Measurements from ENCODE around the gene MPHOSPH9. TPM values are rescaled to one million over a fixed set of nuclear protein-coding genes. Genes with fewer than 3 reads are reported as not detected.

Gene MPHOSPH9
- total RNA-seq, 1 experiment from 2014 or later = 44.9 TPM

GRCh38 chr12:123164710-123165261, 68.2 kb downstream of the MPHOSPH9 start:
- Histone ChIP-seq H3K9ac (ENCODE audit: low read length) (no peak overlapping the region), H4K20me1 (ENCODE audit: insufficient read depth) (no peaks in the 10 kb centered on the region), H3K9me3 (ENCODE audit: control insufficient read depth in 1 of 2, insufficient read depth in 1 of 2, low read depth in 1 of 2, low read length in 2 of 2) (no peaks in the 10 kb centered on the region), H3K36me3 (ENCODE audit: control insufficient read depth in 1 of 2, insufficient read depth in 2 of 2, low read length in 2 of 2) (peaks cover 0 to 6% of the 10 kb centered on the region in 2 experiments; a peak in 2 of 4 replicates), H3K4me1 (ENCODE audit: control insufficient read depth in 1 of 2, insufficient read depth in 2 of 2, low read length in 2 of 2) (peaks cover 2 to 4% of the 10 kb centered on the region in 2 experiments; a peak in 2 of 4 replicates), H2AFZ (ENCODE audit: low read depth, low read length, poor library complexity, severe bottlenecking) (no peak overlapping the region), H3K79me2 (ENCODE audit: insufficient read depth, low read length) (no peaks in the 10 kb centered on the region), H3K27ac (ENCODE audit: low read depth, low read length) (no peak overlapping the region), H3K4me2 (ENCODE audit: low read length) (no peak overlapping the region), H3K4me3 (replicated peaks in 1 of 2; ENCODE audit: low read depth in 1 of 2, low read length in 2 of 2) (no peak overlapping the region), H3K9me2 (ENCODE audit: insufficient read depth) (no peaks in the 10 kb centered on the region), H3K27me3 (ENCODE audit: insufficient read depth, low read length) (no peaks in the 10 kb centered on the region)
- DNase-seq (ENCODE audit: low read depth, low spot score) = no peak
- CTCF ChIA-PET = interaction anchor here (0.7 kb wide), 1 partner anchor 74 kb away, joined by 3 read pairs; no protein-coding TSS in a partner anchor
- ATAC-seq = no peak
- POLR2A ChIA-PET = no interaction called here
- TF ChIP-seq YY1 (IDR thresholded peaks at IDR 0.05; ENCODE audit: extremely low read depth, insufficient replicate concordance, low read depth, low read length) (no peak), CTCF (IDR thresholded peaks at IDR 0.05 in 2 of 3, conservative IDR thresholded peaks at IDR 0.05 in 1 of 3; ENCODE audit: borderline replicate concordance in 1 of 3, insufficient read depth in 1 of 3, low read depth in 2 of 3, low read length in 2 of 3) (no peak), ZFX (IDR thresholded peaks at IDR 0.05) (no peak), ELF1 (IDR thresholded peaks at IDR 0.05; ENCODE audit: borderline replicate concordance, low read depth) (no peak), POLR2AphosphoS5 (IDR thresholded peaks at IDR 0.05; ENCODE audit: low read depth, low read length) (no peak), RAD21 (IDR thresholded peaks at IDR 0.05; ENCODE audit: low read depth) (no peak), ATF3 (IDR thresholded peaks at IDR 0.05) (no peak), SP1 (IDR thresholded peaks at IDR 0.05; ENCODE audit: low read depth) (no peak), POLR2A (IDR thresholded peaks at IDR 0.05; ENCODE audit: borderline replicate concordance, extremely low read depth, insufficient read depth, insufficient read length) (no peak), SRF (IDR thresholded peaks at IDR 0.05; ENCODE audit: low read depth) (no peak), CBX3 (IDR thresholded peaks at IDR 0.05; ENCODE audit: low read depth) (no peak), MAX (IDR thresholded peaks at IDR 0.05) (no peak)
- TF ChIP-seq, protein P1, sequence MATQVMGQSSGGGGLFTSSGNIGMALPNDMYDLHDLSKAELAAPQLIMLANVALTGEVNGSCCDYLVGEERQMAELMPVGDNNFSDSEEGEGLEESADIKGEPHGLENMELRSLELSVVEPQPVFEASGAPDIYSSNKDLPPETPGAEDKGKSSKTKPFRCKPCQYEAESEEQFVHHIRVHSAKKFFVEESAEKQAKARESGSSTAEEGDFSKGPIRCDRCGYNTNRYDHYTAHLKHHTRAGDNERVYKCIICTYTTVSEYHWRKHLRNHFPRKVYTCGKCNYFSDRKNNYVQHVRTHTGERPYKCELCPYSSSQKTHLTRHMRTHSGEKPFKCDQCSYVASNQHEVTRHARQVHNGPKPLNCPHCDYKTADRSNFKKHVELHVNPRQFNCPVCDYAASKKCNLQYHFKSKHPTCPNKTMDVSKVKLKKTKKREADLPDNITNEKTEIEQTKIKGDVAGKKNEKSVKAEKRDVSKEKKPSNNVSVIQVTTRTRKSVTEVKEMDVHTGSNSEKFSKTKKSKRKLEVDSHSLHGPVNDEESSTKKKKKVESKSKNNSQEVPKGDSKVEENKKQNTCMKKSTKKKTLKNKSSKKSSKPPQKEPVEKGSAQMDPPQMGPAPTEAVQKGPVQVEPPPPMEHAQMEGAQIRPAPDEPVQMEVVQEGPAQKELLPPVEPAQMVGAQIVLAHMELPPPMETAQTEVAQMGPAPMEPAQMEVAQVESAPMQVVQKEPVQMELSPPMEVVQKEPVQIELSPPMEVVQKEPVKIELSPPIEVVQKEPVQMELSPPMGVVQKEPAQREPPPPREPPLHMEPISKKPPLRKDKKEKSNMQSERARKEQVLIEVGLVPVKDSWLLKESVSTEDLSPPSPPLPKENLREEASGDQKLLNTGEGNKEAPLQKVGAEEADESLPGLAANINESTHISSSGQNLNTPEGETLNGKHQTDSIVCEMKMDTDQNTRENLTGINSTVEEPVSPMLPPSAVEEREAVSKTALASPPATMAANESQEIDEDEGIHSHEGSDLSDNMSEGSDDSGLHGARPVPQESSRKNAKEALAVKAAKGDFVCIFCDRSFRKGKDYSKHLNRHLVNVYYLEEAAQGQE (IDR thresholded peaks at IDR 0.05; ENCODE audit: low read depth) = no peak
- intact Hi-C loops (cut with micrococcal nuclease) = no loop called here
- RAD21 ChIA-PET (ENCODE audit: low non-redundant PET in 1 of 2, low total read pairs in 2 of 2, uncharacterized antibody in 2 of 2, unreplicated experiment in 2 of 2) = no interaction called here
- no TSS peak for BruUV-seq (replicated peaks)

Measured in HCT116 (cell line).